ENCODE results near the gene SPINK1.
A peak's percentile ranks its signal among the peaks of the same experiment; 100 is the strongest.

The SPINK1 gene

GRCh38 chr5:147859962-147860640 lies 28.6 kb upstream of the SPINK1 start:
- no peak for DNase-seq (ENCODE audit: low read depth)
- in situ Hi-C loops (cut with HindIII; ENCODE audit: low sequenced_read_pairs): no loop called here
- no peak for TF ChIP-seq CTCF (IDR thresholded peaks at IDR 0.05; ENCODE audit: low read depth, low read length, missing control alignments)
- H3K4me3 ChIP-seq (ENCODE audit: low read depth, low read length): no peak overlapping the region

- no peak for DNase-seq (ENCODE audit: low read depth)
- in situ Hi-C loops (cut with HindIII; ENCODE audit: low sequenced_read_pairs): no loop called here
- H3K4me3 ChIP-seq (ENCODE audit: low read depth, low read length): no peak overlapping the region
- TF ChIP-seq CTCF (IDR thresholded peaks at IDR 0.05; ENCODE audit: low read depth, low read length, missing control alignments): no peak
These were observed 27.1 kb upstream of the SPINK1 start for GRCh38 chr5:147858565-147858964.

GRCh38 chr5:147857302-147858129 lies 26.0 kb upstream of the SPINK1 start:
- peak; percentile 88 for TF ChIP-seq CTCF (IDR thresholded peaks at IDR 0.05; ENCODE audit: low read depth, low read length, missing control alignments)
- in situ Hi-C loops (cut with HindIII; ENCODE audit: low sequenced_read_pairs): no loop called here
- peak; percentile 69 for DNase-seq (ENCODE audit: low read depth)
- no peak overlapping the region for H3K4me3 ChIP-seq (ENCODE audit: low read depth, low read length)

GRCh38 chr5:147856801-147857200 lies 25.3 kb upstream of the SPINK1 start:
- no peak for TF ChIP-seq CTCF (IDR thresholded peaks at IDR 0.05; ENCODE audit: low read depth, low read length, missing control alignments)
- in situ Hi-C loops (cut with HindIII; ENCODE audit: low sequenced_read_pairs): no loop called here
- no peak overlapping the region for H3K4me3 ChIP-seq (ENCODE audit: low read depth, low read length)
- no peak for DNase-seq (ENCODE audit: low read depth)

- H3K4me3 ChIP-seq (ENCODE audit: low read depth, low read length): no peak overlapping the region
- in situ Hi-C loops (cut with HindIII; ENCODE audit: low sequenced_read_pairs): no loop called here
- DNase-seq (ENCODE audit: low read depth): no peak
- TF ChIP-seq CTCF (IDR thresholded peaks at IDR 0.05; ENCODE audit: low read depth, low read length, missing control alignments): no peak
These were observed 24.3 kb upstream of the SPINK1 start for GRCh38 chr5:147855774-147856069.

GRCh38 chr5:147854894-147855773 lies 23.7 kb upstream of the SPINK1 start:
- TF ChIP-seq CTCF (IDR thresholded peaks at IDR 0.05; ENCODE audit: low read depth, low read length, missing control alignments): no peak
- no peak for DNase-seq (ENCODE audit: low read depth)
- in situ Hi-C loops (cut with HindIII; ENCODE audit: low sequenced_read_pairs): loop anchor here (5.0 kb wide), 1 partner anchor 77 kb away; no protein-coding TSS in a partner anchor
- H3K4me3 ChIP-seq (ENCODE audit: low read depth, low read length): no peak overlapping the region
